ENCODE measurements around the gene OPN3.

Gene OPN3

GRCh38 chr1:241644259-241644658 is 4.1 kb upstream of the OPN3 start:
- no peak for DNase-seq (ENCODE audit: extremely low read depth, insufficient read length)
- Histone ChIP-seq H3K36me3 (ENCODE audit: control insufficient read depth, insufficient read depth, low read length) (no peaks in the 10 kb centered on the region), H3K27me3 (replicated peaks; ENCODE audit: control insufficient read depth, insufficient read depth, low read length) (no peaks in the 10 kb centered on the region), H3K4me3 (replicated peaks; ENCODE audit: low read depth, low read length) (no peak overlapping the region)
- TF ChIP-seq CTCF (IDR thresholded peaks at IDR 0.05; ENCODE audit: insufficient read depth, low read length, poor library complexity, severe bottlenecking): no peak

GRCh38 chr1:241642593-241642944 is 2.4 kb upstream of the OPN3 start:
- Histone ChIP-seq H3K27me3 (replicated peaks; ENCODE audit: control insufficient read depth, insufficient read depth, low read length) (no peaks in the 10 kb centered on the region), H3K36me3 (ENCODE audit: control insufficient read depth, insufficient read depth, low read length) (peaks cover 2% of the 10 kb centered on the region; the same call in 1 of the 2 replicates), H3K4me3 (replicated peaks; ENCODE audit: low read depth, low read length) (no peak overlapping the region)
- no peak for DNase-seq (ENCODE audit: extremely low read depth, insufficient read length)
- no peak for TF ChIP-seq CTCF (IDR thresholded peaks at IDR 0.05; ENCODE audit: insufficient read depth, low read length, poor library complexity, severe bottlenecking)

- no peak overlapping the region for H3K4me3 ChIP-seq (replicated peaks; ENCODE audit: low read depth, low read length)
- DNase-seq (ENCODE audit: extremely low read depth, insufficient read length): no peak
- no peaks in the 10 kb centered on the region for H3K27me3 ChIP-seq (replicated peaks; ENCODE audit: control insufficient read depth, insufficient read depth, low read length)
- TF ChIP-seq CTCF (IDR thresholded peaks at IDR 0.05; ENCODE audit: insufficient read depth, low read length, poor library complexity, severe bottlenecking): no peak
- peaks cover 2% of the 10 kb centered on the region; the same call in 1 of the 2 replicates for H3K36me3 ChIP-seq (ENCODE audit: control insufficient read depth, insufficient read depth, low read length)
These were observed 1.8 kb upstream of the OPN3 start for GRCh38 chr1:241641773-241642592.

- TF ChIP-seq CTCF (IDR thresholded peaks at IDR 0.05; ENCODE audit: insufficient read depth, low read length, poor library complexity, severe bottlenecking): no peak
- DNase-seq (ENCODE audit: extremely low read depth, insufficient read length): no peak
- Histone ChIP-seq H3K4me3 (replicated peaks; ENCODE audit: low read depth, low read length) (no peak overlapping the region; the same call in 1 of the 2 replicates), H3K36me3 (ENCODE audit: control insufficient read depth, insufficient read depth, low read length) (peaks cover 2% of the 10 kb centered on the region; the same call in 1 of the 2 replicates), H3K27me3 (replicated peaks; ENCODE audit: control insufficient read depth, insufficient read depth, low read length) (no peaks in the 10 kb centered on the region)
These were observed 876 bp upstream of the OPN3 start for GRCh38 chr1:241640867-241641622.

- no peak for TF ChIP-seq CTCF (IDR thresholded peaks at IDR 0.05; ENCODE audit: insufficient read depth, low read length, poor library complexity, severe bottlenecking)
- Histone ChIP-seq H3K4me3 (replicated peaks; ENCODE audit: low read depth, low read length) (peak overlapping the region; percentile 98), H3K36me3 (ENCODE audit: control insufficient read depth, insufficient read depth, low read length) (peaks cover 2% of the 10 kb centered on the region; the same call in 1 of the 2 replicates), H3K27me3 (replicated peaks; ENCODE audit: control insufficient read depth, insufficient read depth, low read length) (no peaks in the 10 kb centered on the region)
- DNase-seq (ENCODE audit: extremely low read depth, insufficient read length): no peak
These were observed 483 bp downstream of the OPN3 start for GRCh38 chr1:241639623-241640148.
